NB4 (cell line): ENCODE data around the gene ALDH6A1.

Experiments
- MYC ChIP-seq: IDR thresholded peaks from 2 replicates; pipeline ENCODE4 v1.6.1; 2011; ENCODE audit warnings: low read depth, low read length
- POLR2A ChIP-seq: IDR thresholded peaks from 2 replicates; pipeline ENCODE4 v1.6.1; 2011; ENCODE audit warnings: mild to moderate bottlenecking; ENCODE audit not compliant: insufficient read length; ENCODE audit errors: extremely low read depth
- TF ChIP-seq, protein P1 (sequence below): IDR thresholded peaks from one replicate; pipeline ENCODE4 v1.5.1; 2012; ENCODE audit warnings: low read depth, low read length

DNA sequence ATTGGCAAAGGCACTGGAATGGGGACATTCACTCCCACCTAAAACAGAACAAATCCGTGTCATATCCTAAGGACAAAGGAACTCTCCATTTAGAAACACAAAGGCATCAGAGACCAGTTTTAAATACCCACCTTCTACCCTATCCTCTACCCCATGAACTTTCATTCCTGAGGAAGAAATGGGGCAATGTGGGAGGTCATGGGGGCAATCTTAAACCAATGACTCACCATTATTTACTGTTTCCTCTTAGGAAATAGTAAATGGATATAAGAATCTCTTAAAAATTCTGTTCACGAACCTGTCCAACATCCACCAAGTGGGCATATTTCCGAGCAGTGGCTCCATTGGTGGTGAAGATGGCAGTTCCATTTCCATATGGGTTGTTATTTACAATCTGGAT is 19.4 kb downstream of the ALDH6A1 start:
- TF ChIP-seq, protein P1, sequence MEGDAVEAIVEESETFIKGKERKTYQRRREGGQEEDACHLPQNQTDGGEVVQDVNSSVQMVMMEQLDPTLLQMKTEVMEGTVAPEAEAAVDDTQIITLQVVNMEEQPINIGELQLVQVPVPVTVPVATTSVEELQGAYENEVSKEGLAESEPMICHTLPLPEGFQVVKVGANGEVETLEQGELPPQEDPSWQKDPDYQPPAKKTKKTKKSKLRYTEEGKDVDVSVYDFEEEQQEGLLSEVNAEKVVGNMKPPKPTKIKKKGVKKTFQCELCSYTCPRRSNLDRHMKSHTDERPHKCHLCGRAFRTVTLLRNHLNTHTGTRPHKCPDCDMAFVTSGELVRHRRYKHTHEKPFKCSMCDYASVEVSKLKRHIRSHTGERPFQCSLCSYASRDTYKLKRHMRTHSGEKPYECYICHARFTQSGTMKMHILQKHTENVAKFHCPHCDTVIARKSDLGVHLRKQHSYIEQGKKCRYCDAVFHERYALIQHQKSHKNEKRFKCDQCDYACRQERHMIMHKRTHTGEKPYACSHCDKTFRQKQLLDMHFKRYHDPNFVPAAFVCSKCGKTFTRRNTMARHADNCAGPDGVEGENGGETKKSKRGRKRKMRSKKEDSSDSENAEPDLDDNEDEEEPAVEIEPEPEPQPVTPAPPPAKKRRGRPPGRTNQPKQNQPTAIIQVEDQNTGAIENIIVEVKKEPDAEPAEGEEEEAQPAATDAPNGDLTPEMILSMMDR: no peak
- TF ChIP-seq POLR2A (no peak), MYC (no peak)
